NOMO-1 treated with dmso at 0.1 percent for 144 hours (cell line): ENCODE results near the gene EHD3.

ENCODE experiments used
- DNase-seq: peaks from one replicate; lab custom pipeline; 2025; ENCODE audit not compliant: unreplicated experiment; lab: John Stamatoyannopoulos, UW

EHD3 gene

GRCh38 chr2:31233741-31234682 lies at the start of gene EHD3:
TSS of gene EHD3 (plus strand) at chr2:31234152. CDS start at chr2:31234622, 470 bp downstream.
- peak; percentile 40 for DNase-seq

GRCh38 chr2:31187166-31187565 lies 46.8 kb upstream of the EHD3 start:
- no peak for DNase-seq

- DNase-seq = no peak
Observed at GRCh38 chr2:31188131-31188530, 45.8 kb upstream of the EHD3 start.

- no peak for DNase-seq
Observed at GRCh38 chr2:31189141-31189540, 44.8 kb upstream of the EHD3 start.

- DNase-seq = no peak
Observed at GRCh38 chr2:31190188-31190587, 43.8 kb upstream of the EHD3 start.

- no peak for DNase-seq
Observed at GRCh38 chr2:31191931-31192330, 42.0 kb upstream of the EHD3 start.

- DNase-seq = no peak
Observed at GRCh38 chr2:31192396-31192795, 41.6 kb upstream of the EHD3 start.

GRCh38 chr2:31192851-31193392 lies 41.0 kb upstream of the EHD3 start:
- DNase-seq = no peak

- DNase-seq = no peak
Observed at GRCh38 chr2:31193806-31194205, 40.1 kb upstream of the EHD3 start.

GRCh38 chr2:31196622-31197021 lies 37.3 kb upstream of the EHD3 start:
- DNase-seq = no peak

GRCh38 chr2:31197166-31197565 lies 36.8 kb upstream of the EHD3 start:
- no peak for DNase-seq

- no peak for DNase-seq
Observed at GRCh38 chr2:31197669-31198068, 36.3 kb upstream of the EHD3 start.

GRCh38 chr2:31199206-31199605 lies 34.7 kb upstream of the EHD3 start:
- DNase-seq = no peak

GRCh38 chr2:31200972-31201371 lies 33.0 kb upstream of the EHD3 start:
- DNase-seq = no peak

GRCh38 chr2:31202041-31202440 lies 31.9 kb upstream of the EHD3 start:
- DNase-seq = no peak

GRCh38 chr2:31202833-31203232 lies 31.1 kb upstream of the EHD3 start:
- no peak for DNase-seq

- DNase-seq = no peak
Observed at GRCh38 chr2:31203916-31204315, 30.0 kb upstream of the EHD3 start.

GRCh38 chr2:31204783-31205182 lies 29.2 kb upstream of the EHD3 start:
- DNase-seq = no peak

GRCh38 chr2:31205186-31205585 lies 28.8 kb upstream of the EHD3 start:
- DNase-seq = no peak

GRCh38 chr2:31205613-31206012 lies 28.3 kb upstream of the EHD3 start:
- no peak for DNase-seq

GRCh38 chr2:31207790-31208189 lies 26.2 kb upstream of the EHD3 start:
- no peak for DNase-seq

- DNase-seq = no peak
Observed at GRCh38 chr2:31208240-31208639, 25.7 kb upstream of the EHD3 start.
